DMS53 (cell line): Measurements from ENCODE around the gene TAF15.
A peak's percentile ranks its signal among the peaks of the same experiment; 100 is the strongest.

Experiments
- DNase-seq: peaks from one replicate; lab custom pipeline; 2025; lab: John Stamatoyannopoulos, UW

The TAF15 gene

GRCh38 chr17:35872196-35872980 lies 63.1 kb downstream of the TAF15 start:
- no peak for DNase-seq

GRCh38 chr17:35875072-35875799 lies 66.0 kb downstream of the TAF15 start:
- DNase-seq, result no peak

- DNase-seq, result no peak
These were observed 66.5 kb downstream of the TAF15 start for GRCh38 chr17:35875800-35876139.

GRCh38 chr17:35876534-35876933 lies 67.2 kb downstream of the TAF15 start:
- DNase-seq, result no peak

GRCh38 chr17:35877345-35878029 lies 68.2 kb downstream of the TAF15 start:
- DNase-seq, result no peak

- DNase-seq, result no peak
These were observed 69.1 kb downstream of the TAF15 start for GRCh38 chr17:35878361-35878760.

GRCh38 chr17:35879773-35880654 lies 70.7 kb downstream of the TAF15 start, which contains the start of gene CCL5:
Gene CCL5 (minus strand): TSS chr17:35880360.
- no peak for DNase-seq

GRCh38 chr17:35889241-35889640 lies 80.0 kb downstream of the TAF15 start:
- DNase-seq, result no peak

- peak; percentile 34 for DNase-seq
These were observed 80.8 kb downstream of the TAF15 start for GRCh38 chr17:35889818-35890773.

GRCh38 chr17:35890774-35891155 lies 81.5 kb downstream of the TAF15 start:
- DNase-seq, result peak; percentile 44

GRCh38 chr17:35891269-35891668 lies 82.0 kb downstream of the TAF15 start:
- no peak for DNase-seq

GRCh38 chr17:35892091-35893035 lies 83.1 kb downstream of the TAF15 start:
- no peak for DNase-seq

- DNase-seq, result no peak
These were observed 84.5 kb downstream of the TAF15 start for GRCh38 chr17:35893751-35894150.

GRCh38 chr17:35894206-35894605 lies 84.9 kb downstream of the TAF15 start:
- DNase-seq, result no peak

- DNase-seq, result no peak
These were observed 86.6 kb downstream of the TAF15 start for GRCh38 chr17:35895636-35896587.
